ENCODE measurements around the gene UBASH3A. TPM values are rescaled to one million over a fixed set of nuclear protein-coding genes. Genes with fewer than 3 reads are reported as not detected.

UBASH3A gene
- total and polyA plus RNA-seq, 7 donors = 0.06 to 0.21 TPM; not detected in 5

DNA sequence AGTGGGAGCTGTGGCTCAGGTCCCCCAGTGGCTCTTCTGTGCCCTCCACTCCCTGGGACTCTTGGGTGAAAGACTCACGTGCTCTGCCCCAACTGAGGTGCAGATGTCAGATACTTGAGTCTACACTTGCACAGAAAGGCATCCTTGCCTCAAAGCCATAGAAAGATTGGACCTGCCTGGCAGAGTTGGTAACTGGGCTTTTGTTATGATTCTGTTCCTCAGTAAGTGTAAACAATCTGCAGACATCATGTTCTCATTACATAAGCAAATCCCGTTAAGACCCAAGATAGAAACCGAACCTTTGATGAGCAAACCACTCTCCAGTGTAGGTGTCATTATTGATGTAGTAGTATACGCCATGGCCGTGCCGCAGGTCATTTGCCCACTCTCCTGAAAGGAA, 82.4 kb downstream of the UBASH3A start:
- Histone ChIP-seq H3K4me1 (no peaks in the 10 kb centered on the region), H3K27me3 (ENCODE audit: insufficient read depth in 3 of 3, low read length in 2 of 3) (peaks cover 0 to 6% (median 0%) of the 10 kb centered on the region in 3 donors), H3K4me3 (no peak overlapping the region), H3K27ac (no peak overlapping the region), H3K36me3 (ENCODE audit: insufficient read depth in 1 of 2, low read depth in 1 of 2) (no peaks in the 10 kb centered on the region), H3K9me3 (no peaks in the 10 kb centered on the region)
- TF ChIP-seq, protein P1, sequence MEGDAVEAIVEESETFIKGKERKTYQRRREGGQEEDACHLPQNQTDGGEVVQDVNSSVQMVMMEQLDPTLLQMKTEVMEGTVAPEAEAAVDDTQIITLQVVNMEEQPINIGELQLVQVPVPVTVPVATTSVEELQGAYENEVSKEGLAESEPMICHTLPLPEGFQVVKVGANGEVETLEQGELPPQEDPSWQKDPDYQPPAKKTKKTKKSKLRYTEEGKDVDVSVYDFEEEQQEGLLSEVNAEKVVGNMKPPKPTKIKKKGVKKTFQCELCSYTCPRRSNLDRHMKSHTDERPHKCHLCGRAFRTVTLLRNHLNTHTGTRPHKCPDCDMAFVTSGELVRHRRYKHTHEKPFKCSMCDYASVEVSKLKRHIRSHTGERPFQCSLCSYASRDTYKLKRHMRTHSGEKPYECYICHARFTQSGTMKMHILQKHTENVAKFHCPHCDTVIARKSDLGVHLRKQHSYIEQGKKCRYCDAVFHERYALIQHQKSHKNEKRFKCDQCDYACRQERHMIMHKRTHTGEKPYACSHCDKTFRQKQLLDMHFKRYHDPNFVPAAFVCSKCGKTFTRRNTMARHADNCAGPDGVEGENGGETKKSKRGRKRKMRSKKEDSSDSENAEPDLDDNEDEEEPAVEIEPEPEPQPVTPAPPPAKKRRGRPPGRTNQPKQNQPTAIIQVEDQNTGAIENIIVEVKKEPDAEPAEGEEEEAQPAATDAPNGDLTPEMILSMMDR (IDR thresholded peaks at IDR 0.05) = no peak
- 87 to 91% (median 91%) methylated on average over 6 of the region's 6 CpGs for WGBS, 3 donors
- no peak for ATAC-seq
- no peak for DNase-seq
- intact Hi-C loops (cut with DNase I) = no loop called here

DNA sequence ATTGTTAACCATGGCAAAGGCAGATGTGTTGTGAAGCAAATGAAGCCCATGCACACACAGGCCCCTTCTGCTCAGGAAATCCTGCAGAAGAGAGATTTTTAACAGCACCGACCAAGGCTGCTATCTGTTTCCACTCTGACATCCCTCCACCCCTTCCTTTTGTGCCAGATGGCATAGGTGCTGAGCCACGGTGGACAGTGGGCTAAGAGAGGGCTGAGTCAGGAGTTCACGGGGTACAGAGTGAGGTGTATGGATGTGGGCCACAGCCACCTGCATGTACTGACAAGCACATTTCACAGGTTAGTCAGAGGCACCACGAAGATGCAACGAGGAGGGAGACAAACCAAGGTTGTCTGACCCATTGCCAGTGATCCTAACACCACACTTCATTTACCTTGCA, 82.8 kb downstream of the UBASH3A start:
- H3K36me3 ChIP-seq (ENCODE audit: insufficient read depth in 1 of 2, low read depth in 1 of 2) = no peaks in the 10 kb centered on the region
- TF ChIP-seq, protein P1 (IDR thresholded peaks at IDR 0.05) = no peak
- WGBS, 3 donors = 58 to 66% (median 62%) methylated on average over 5 of the region's 5 CpGs
- no peak for DNase-seq
- no peaks in the 10 kb centered on the region for H3K9me3 ChIP-seq
- no peak for ATAC-seq
- intact Hi-C loops (cut with DNase I) = no loop called here
- H3K27ac ChIP-seq = no peak overlapping the region
- no peak overlapping the region for H3K4me3 ChIP-seq
- peaks cover 0 to 6% (median 0%) of the 10 kb centered on the region in 3 donors for H3K27me3 ChIP-seq (ENCODE audit: insufficient read depth in 3 of 3, low read length in 2 of 3)
- no peaks in the 10 kb centered on the region for H3K4me1 ChIP-seq

DNA sequence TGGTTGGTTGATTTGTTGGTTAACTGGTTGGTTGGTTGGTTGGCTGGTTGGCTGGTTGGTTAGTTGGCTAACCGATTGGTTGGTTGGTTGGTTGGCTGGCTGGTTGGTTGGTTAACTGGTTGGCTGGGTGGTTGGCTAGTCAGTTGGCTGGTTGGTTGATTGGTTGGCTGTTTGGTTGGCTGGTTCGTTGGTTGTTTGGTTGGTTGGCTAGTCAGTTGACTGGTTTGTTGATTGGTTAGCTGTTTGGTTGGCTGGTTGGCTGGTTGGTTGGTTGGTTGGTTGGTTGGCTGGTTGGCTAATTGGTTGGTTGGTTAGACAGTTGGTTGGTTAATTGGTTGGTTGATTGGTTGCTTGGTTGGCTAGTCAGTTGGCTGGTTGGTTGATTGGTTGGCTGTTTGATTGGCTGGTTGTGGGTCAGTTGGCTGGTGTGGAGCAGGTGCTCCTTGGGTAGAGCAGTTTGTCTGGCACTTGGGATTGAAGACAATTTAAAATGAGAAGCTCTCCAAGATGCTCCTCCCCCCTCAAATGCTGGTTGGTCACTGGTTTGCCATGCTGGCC, 85.4 kb downstream of the UBASH3A start:
- H3K36me3 ChIP-seq (ENCODE audit: insufficient read depth in 1 of 2, low read depth in 1 of 2) = no peaks in the 10 kb centered on the region
- 59 to 86% (median 76%) methylated on average over 2 of the region's 2 CpGs for WGBS, 3 donors
- peaks cover 0 to 6% (median 0%) of the 10 kb centered on the region in 3 donors for H3K27me3 ChIP-seq (ENCODE audit: insufficient read depth in 3 of 3, low read length in 2 of 3)
- no peak for DNase-seq
- TF ChIP-seq, protein P1 (IDR thresholded peaks at IDR 0.05) = no peak
- H3K27ac ChIP-seq = no peak overlapping the region
- H3K4me3 ChIP-seq = no peak overlapping the region
- no peak for ATAC-seq
- H3K9me3 ChIP-seq = no peaks in the 10 kb centered on the region
- H3K4me1 ChIP-seq = no peaks in the 10 kb centered on the region
- intact Hi-C loops (cut with DNase I) = no loop called here

DNA sequence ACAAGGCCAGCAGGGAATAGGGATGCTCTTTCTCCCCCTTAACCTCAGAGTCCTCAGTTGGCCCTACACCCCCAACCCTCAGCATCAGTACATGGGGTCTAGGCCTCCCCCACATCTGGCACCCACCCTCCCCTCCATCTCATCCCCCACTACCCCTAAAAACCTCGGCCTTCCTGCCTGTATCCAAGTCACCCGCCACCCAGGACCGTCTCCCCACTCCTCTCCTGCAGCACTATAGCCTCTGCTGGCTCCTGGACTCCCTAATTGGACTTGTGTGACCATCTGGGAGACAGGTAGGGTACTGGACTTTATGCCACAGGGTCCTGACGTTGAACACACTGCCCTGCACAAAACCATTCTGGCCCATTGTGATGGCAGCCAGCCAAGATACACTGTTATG, 86.3 kb downstream of the UBASH3A start:
- 75 to 81% (median 79%) methylated on average over 4 of the region's 4 CpGs for WGBS, 3 donors
- no peak for ATAC-seq
- no peak for DNase-seq
- H3K27me3 ChIP-seq (ENCODE audit: insufficient read depth in 3 of 3, low read length in 2 of 3) = peaks cover 0 to 6% (median 0%) of the 10 kb centered on the region in 3 donors
- no peaks in the 10 kb centered on the region for H3K9me3 ChIP-seq
- no peak overlapping the region for H3K27ac ChIP-seq
- no peaks in the 10 kb centered on the region for H3K36me3 ChIP-seq (ENCODE audit: insufficient read depth in 1 of 2, low read depth in 1 of 2)
- intact Hi-C loops (cut with DNase I) = no loop called here
- no peaks in the 10 kb centered on the region for H3K4me1 ChIP-seq
- TF ChIP-seq, protein P1 (IDR thresholded peaks at IDR 0.05) = no peak
- no peak overlapping the region for H3K4me3 ChIP-seq

DNA sequence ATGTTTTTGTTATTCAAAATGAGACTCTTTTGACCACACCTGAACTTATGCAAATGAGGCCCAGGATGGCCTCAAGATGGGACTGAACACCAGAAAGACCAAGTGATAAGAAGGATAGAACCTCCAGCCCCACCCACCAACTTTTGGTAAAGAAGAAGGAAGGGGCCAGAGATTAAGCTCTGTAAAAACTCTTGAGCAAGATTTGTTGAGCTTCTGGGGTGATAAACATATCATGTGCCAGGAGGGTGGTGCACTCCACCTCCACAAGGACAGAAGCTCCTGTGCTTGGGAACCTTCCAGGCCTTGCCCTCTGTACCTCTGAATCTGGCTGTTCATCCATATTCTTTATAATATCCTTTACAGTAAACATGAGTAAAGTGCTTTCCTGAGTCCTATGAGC, 87.0 kb downstream of the UBASH3A start:
- DNase-seq (no peak), ATAC-seq (no peak)
- Histone ChIP-seq H3K27me3 (ENCODE audit: insufficient read depth in 3 of 3, low read length in 2 of 3) (peaks cover 0 to 6% (median 0%) of the 10 kb centered on the region in 3 donors), H3K9me3 (no peaks in the 10 kb centered on the region), H3K36me3 (ENCODE audit: insufficient read depth in 1 of 2, low read depth in 1 of 2) (no peaks in the 10 kb centered on the region), H3K4me1 (peaks cover 4% of the 10 kb centered on the region), H3K27ac (no peak overlapping the region), H3K4me3 (no peak overlapping the region)
- intact Hi-C loops (cut with DNase I) = no loop called here
- TF ChIP-seq, protein P1 (IDR thresholded peaks at IDR 0.05) = no peak
